K562 (cell line): ENCODE results near the gene PCP4L1. TPM values are rescaled to one million over a fixed set of nuclear protein-coding genes. Genes with fewer than 3 reads are reported as not detected.

ENCODE experiments used
- GABPA ChIP-seq: fragments of 200-800 bp; sonication (Bioruptor generic); conservative IDR thresholded peaks from 2 replicates; pipeline ENCODE4 v1.6.1; 2016; ENCODE audit warnings: low read depth, missing genetic modification characterization, missing compliant biosample characterization
- ILF3 ChIP-seq: fragments of 450-650 bp; IDR thresholded peaks from 2 replicates; pipeline ENCODE4 v1.6.1; 2018; ENCODE audit warnings: antibody characterized with exemption, mild to moderate bottlenecking, moderate library complexity, borderline replicate concordance
- KDM5B ChIP-seq: fragments of 200-600 bp; sonication (generic); IDR thresholded peaks from 2 replicates; pipeline ENCODE4 v1.6.1; 2012; ENCODE audit warnings: low read depth, mild to moderate bottlenecking, moderate library complexity, low read length, control low read depth, inconsistent platforms; ENCODE audit not compliant: insufficient replicate concordance
- MEF2D ChIP-seq: conservative IDR thresholded peaks from 2 replicates; pipeline ENCODE4 v1.6.1; 2016; ENCODE audit warnings: low read depth, missing genetic modification characterization, missing compliant biosample characterization
- MNT ChIP-seq, 2 experiments: fragments of 450-650 bp; conservative IDR thresholded peaks; 2 replicates each; pipeline ENCODE4 v1.6.1; 2017; ENCODE audit warnings: mild to moderate bottlenecking in 2 of 2, moderate library complexity in 2 of 2
- NEUROD1 ChIP-seq: fragments of 150-350 bp; IDR thresholded peaks from 2 replicates; pipeline ENCODE4 v1.6.1; 2014; ENCODE audit warnings: borderline replicate concordance, low read length, low read depth; ENCODE audit not compliant: partially characterized antibody
- RBM34 ChIP-seq: fragments of 200-400 bp; formaldehyde crosslinking; IDR thresholded peaks from 2 replicates; pipeline ENCODE4 v1.6.1; 2018; ENCODE audit warnings: low read length, borderline replicate concordance; ENCODE audit not compliant: insufficient read depth
- RNF219 ChIP-seq: fragments of 250-450 bp; sonication (Bioruptor Pico); IDR thresholded peaks from 2 replicates; pipeline ENCODE4 v1.5.0; 2022; ENCODE audit warnings: mild to moderate bottlenecking
- SMARCE1 ChIP-seq: fragments of 450-650 bp; IDR thresholded peaks from 2 replicates; pipeline ENCODE4 v1.7.1; 2016; ENCODE audit warnings: mild to moderate bottlenecking
- SRF ChIP-seq, 2 experiments: fragments of 250-450, 450-650 bp in 1 of 2; sonication (Bioruptor Pico) in 1 of 2; sonication (generic) in 1 of 2; formaldehyde crosslinking; IDR thresholded peaks; 2 replicates each; pipeline versions ENCODE4 v1.5.0 to v1.5.1; 2020 to 2022; ENCODE audit warnings: mild to moderate bottlenecking in 1 of 2, missing genetic modification reagents in 1 of 2
- TCFL5 ChIP-seq: fragments of 250-450 bp; sonication (Bioruptor Pico); conservative IDR thresholded peaks from 2 replicates; pipeline ENCODE4 v1.6.1; 2021; ENCODE audit warnings: mild to moderate bottlenecking, moderate library complexity, matching md5 sums
- THRB ChIP-seq: fragments of 450-650 bp; formaldehyde crosslinking; conservative IDR thresholded peaks from 2 replicates; pipeline ENCODE4 v1.4.0; 2022; ENCODE audit warnings: mild to moderate bottlenecking, missing genetic modification characterization
- XRCC5 ChIP-seq: fragments of 200-400 bp; formaldehyde crosslinking; IDR thresholded peaks from 2 replicates; pipeline ENCODE4 v1.6.1; 2017; ENCODE audit warnings: low read depth, mild to moderate bottlenecking, low read length
- ZNF12 ChIP-seq: sonication (generic); formaldehyde crosslinking; IDR thresholded peaks from 2 replicates; pipeline ENCODE4 v1.4.0; 2020; ENCODE audit warnings: mild to moderate bottlenecking, missing genetic modification reagents
- ZNF316 ChIP-seq: fragments of 450-650 bp; IDR thresholded peaks from 2 replicates; pipeline ENCODE4 v1.6.1; 2016
- ZNF592 ChIP-seq: fragments of 450-650 bp; IDR thresholded peaks from 2 replicates; pipeline ENCODE4 v1.6.1; 2017; ENCODE audit warnings: antibody characterized with exemption, mild to moderate bottlenecking
- polyA plus RNA-seq, 8 experiments: library from polyadenylated mRNA; depleted of rRNA in 4 of 8; stranded (reverse) in 5 of 8; unstranded in 3 of 8; fragments of >200 nt; fragmentation: Nextera tagmentation in 2 of 8; fragmentation: Illumina TruSeq in 1 of 8; extraction: Ambion mirVana in 2 of 8; extraction: Trizol in 1 of 8; gene quantifications; 2 replicates each; pipeline versions ENCODE4 v1.2.1 to v1.2.3, GENCODE V29; 2011 to 2014; ENCODE audit warnings: inconsistent platforms in 1 of 8, missing spikeins in 1 of 8
- total RNA-seq, 7 experiments: library from RNA; depleted of rRNA in 6 of 7; stranded (reverse); fragments of >200 nt in 6 of 7; fragmentation: Illumina TruSeq in 2 of 7; extraction: Trizol in 2 of 7; gene quantifications; 2 replicates each; pipeline versions ENCODE4 v1.2.1 to v1.2.3, GENCODE V29; 2011 to 2021; ENCODE audit warnings: low replicate concordance in 1 of 7

Gene PCP4L1
- total and polyA plus RNA-seq, 9 of the 15 experiments (the other 6 are each of a cell fraction or from before 2014, with no cell fraction given) = not detected

GRCh38 chr1:161227196-161227871, 31.2 kb upstream of the PCP4L1 start (continued):
- TF ChIP-seq RNF219 (CRISPR knock-in tag) (no peak), THRB (CRISPR knock-in tag) (no peak), KDM5B (no peak), NEUROD1 (peak; percentile 22), XRCC5 (0 out of 2 replicates have a peak, but pooled peaks have one; percentile 41), ZNF12 (CRISPR knock-in tag) (no peak), ILF3 (no peak), RBM34 (no peak), SRF (CRISPR knock-in tag; IDR thresholded peaks at IDR 0.05) (peak in 1 of 2 experiments; percentile 65; a peak in 1 of 4 replicates), GABPA (tag) (peak; percentile 40; the same call in 1 of the 2 replicates), TCFL5 (CRISPR knock-in tag) (no peak), ZNF316 (no peak), SMARCE1 (peak; percentile 68), MNT (conservative IDR thresholded peaks at IDR 0.05) (peak in 1 of 2 experiments; percentile 35; a peak in 1 of 4 replicates), MEF2D (tag) (0 out of 2 replicates have a peak, but pooled peaks have one; percentile 34), ZNF592 (peak; percentile 37; the same call in 1 of the 2 replicates)
